Chondrocyte (in vitro differentiated cells): ENCODE measurements around the gene PDE4D. TPM values are rescaled to one million over a fixed set of nuclear protein-coding genes. Genes with fewer than 3 reads are reported as not detected.
"Not testable (repeated sequence)": the region's sequence is repeated elsewhere in the genome, so short reads cannot be mapped to it uniquely, and the experiment has no call there.

Source experiments
- DNase-seq: peaks from one replicate; pipeline ENCODE4 v3.0.0; 2021; ENCODE audit warnings: mixed read lengths, low spot score
- H3K27ac Mint-ChIP-seq: one replicate; pipeline ENCODE4 v1.8.0; 2021; ENCODE audit warnings: mild to moderate bottlenecking, moderate library complexity, mixed read lengths; ENCODE audit not compliant: unreplicated experiment
- H3K27me3 Mint-ChIP-seq: 2 replicates; pipeline ENCODE4 v1.8.0; 2021; ENCODE audit warnings: low read depth, mixed read lengths
- H3K36me3 Mint-ChIP-seq: 2 replicates; pipeline ENCODE4 v1.8.0; 2021; ENCODE audit warnings: low read depth, mixed read lengths
- H3K4me1 Mint-ChIP-seq: 2 replicates; pipeline ENCODE4 v1.8.0; 2021; ENCODE audit warnings: low read depth, mild to moderate bottlenecking, mixed read lengths
- H3K4me3 Mint-ChIP-seq: one replicate; pipeline ENCODE4 v1.8.0; 2021; ENCODE audit warnings: mild to moderate bottlenecking, moderate library complexity, mixed read lengths; ENCODE audit not compliant: unreplicated experiment
- H3K9me3 Mint-ChIP-seq: 2 replicates; pipeline ENCODE4 v1.8.0; 2021; ENCODE audit warnings: low read depth, mixed read lengths
- total RNA-seq: library from RNA; stranded (reverse); gene quantifications from 3 replicates; pipeline ENCODE4 v1.2.1, GENCODE V29; 2021
- TF ChIP-seq, protein P1 (sequence below): fragments of 200-600 bp; sonication (generic); IDR thresholded peaks from 2 replicates; pipeline ENCODE4 v1.5.0; 2021; ENCODE audit warnings: antibody characterized with exemption, mild to moderate bottlenecking, moderate library complexity

PDE4D gene
- total RNA-seq, 1 donor from 2014 or later: 21.1 TPM

- DNase-seq: no peak
- H3K27me3 Mint-ChIP-seq: no peaks in the 10 kb centered on the region
- no peak overlapping the region for H3K4me3 Mint-ChIP-seq
- no peaks in the 10 kb centered on the region for H3K9me3 Mint-ChIP-seq
- TF ChIP-seq, protein P1, sequence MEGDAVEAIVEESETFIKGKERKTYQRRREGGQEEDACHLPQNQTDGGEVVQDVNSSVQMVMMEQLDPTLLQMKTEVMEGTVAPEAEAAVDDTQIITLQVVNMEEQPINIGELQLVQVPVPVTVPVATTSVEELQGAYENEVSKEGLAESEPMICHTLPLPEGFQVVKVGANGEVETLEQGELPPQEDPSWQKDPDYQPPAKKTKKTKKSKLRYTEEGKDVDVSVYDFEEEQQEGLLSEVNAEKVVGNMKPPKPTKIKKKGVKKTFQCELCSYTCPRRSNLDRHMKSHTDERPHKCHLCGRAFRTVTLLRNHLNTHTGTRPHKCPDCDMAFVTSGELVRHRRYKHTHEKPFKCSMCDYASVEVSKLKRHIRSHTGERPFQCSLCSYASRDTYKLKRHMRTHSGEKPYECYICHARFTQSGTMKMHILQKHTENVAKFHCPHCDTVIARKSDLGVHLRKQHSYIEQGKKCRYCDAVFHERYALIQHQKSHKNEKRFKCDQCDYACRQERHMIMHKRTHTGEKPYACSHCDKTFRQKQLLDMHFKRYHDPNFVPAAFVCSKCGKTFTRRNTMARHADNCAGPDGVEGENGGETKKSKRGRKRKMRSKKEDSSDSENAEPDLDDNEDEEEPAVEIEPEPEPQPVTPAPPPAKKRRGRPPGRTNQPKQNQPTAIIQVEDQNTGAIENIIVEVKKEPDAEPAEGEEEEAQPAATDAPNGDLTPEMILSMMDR: no peak
- no peak overlapping the region for H3K27ac Mint-ChIP-seq
- peaks cover 64% of the 10 kb centered on the region for H3K4me1 Mint-ChIP-seq
- H3K36me3 Mint-ChIP-seq: no peaks in the 10 kb centered on the region
Observed at GRCh38 chr5:59764361-59764760, 129.2 kb downstream of the PDE4D start.

DNA sequence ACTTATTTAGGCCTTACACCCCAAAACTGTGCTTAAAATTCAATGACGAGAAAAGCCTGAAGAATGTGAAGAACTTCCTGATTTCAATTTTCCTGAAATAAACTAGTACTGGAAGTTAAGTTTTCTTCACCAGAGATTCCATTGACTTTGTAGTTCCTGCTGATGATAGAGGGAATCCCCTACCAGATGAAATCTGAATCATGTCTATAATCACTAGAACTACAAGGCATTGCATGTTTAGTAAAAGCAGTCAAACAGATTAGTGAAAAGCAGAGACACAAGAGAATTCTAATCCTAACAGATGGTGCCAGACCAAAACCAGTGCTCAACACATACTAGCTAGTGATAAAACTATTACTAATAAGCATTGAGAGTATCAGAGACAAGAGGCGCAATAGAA, 130.0 kb downstream of the PDE4D start:
- DNase-seq: no peak
- H3K9me3 Mint-ChIP-seq: no peaks in the 10 kb centered on the region
- no peak overlapping the region for H3K4me3 Mint-ChIP-seq

GRCh38 chr5:59762232-59762631, 131.3 kb downstream of the PDE4D start:
- H3K4me1 Mint-ChIP-seq: peaks cover 45% of the 10 kb centered on the region
- not testable (repeated sequence) for H3K27me3 Mint-ChIP-seq, H3K4me3 Mint-ChIP-seq, H3K36me3 Mint-ChIP-seq, DNase-seq, H3K9me3 Mint-ChIP-seq, H3K27ac Mint-ChIP-seq

More for the DNA sequence above, 130.0 kb downstream of the PDE4D start:
- TF ChIP-seq, protein P1: no peak
- H3K27ac Mint-ChIP-seq: no peak overlapping the region
- no peaks in the 10 kb centered on the region for H3K36me3 Mint-ChIP-seq
- H3K27me3 Mint-ChIP-seq: no peaks in the 10 kb centered on the region
- H3K4me1 Mint-ChIP-seq: peaks cover 58% of the 10 kb centered on the region

- no peak for DNase-seq
- Mint-ChIP-seq H3K36me3 (no peaks in the 10 kb centered on the region), H3K9me3 (no peaks in the 10 kb centered on the region), H3K27ac (peak overlapping the region; percentile 54), H3K27me3 (no peaks in the 10 kb centered on the region), H3K4me1 (peaks cover 32% of the 10 kb centered on the region), H3K4me3 (no peak overlapping the region)
- TF ChIP-seq, protein P1: no peak
Observed at GRCh38 chr5:59760785-59761348, 132.7 kb downstream of the PDE4D start.

DNA sequence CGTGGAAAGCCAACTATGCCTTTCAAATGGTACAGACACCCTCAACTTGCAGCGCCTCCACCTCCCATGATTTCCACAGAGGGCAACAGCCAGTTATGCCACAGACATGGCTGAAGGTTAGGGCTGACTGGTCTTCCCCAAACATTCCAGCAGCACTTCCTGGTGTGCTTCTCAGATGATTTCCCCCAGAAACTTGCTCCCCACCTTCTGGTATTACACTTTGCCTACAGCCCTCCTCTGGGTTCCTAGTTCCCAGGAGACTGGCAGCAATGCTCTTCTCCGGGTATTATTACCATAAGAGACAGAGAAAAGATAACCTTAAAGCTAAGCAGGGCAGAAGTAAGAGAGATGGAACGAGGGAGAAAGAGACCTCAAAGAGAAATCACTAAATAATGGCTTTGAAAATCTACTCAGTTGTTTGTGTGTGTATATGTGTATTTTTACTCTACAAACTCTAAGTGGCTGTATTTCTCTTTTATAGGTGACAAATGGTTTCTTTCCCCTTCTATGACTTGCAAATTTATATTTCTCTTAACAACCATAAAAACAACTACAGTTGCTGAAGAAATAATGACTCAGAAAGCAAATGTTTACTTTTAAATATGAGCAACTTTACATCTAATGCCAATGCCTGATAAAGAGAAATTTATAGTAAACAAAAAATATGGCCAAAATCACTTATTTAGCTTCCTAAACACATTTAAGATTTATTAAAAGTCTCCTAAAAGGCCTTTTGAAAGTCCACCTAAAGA, 133.8 kb downstream of the PDE4D start:
- Mint-ChIP-seq H3K4me3 (no peak overlapping the region), H3K36me3 (no peaks in the 10 kb centered on the region), H3K4me1 (peaks cover 21% of the 10 kb centered on the region), H3K27ac (peak overlapping the region; percentile 73), H3K9me3 (no peaks in the 10 kb centered on the region), H3K27me3 (no peaks in the 10 kb centered on the region)
- TF ChIP-seq, protein P1: no peak
- no peak for DNase-seq
